HG02981 (cell line): Measurements from ENCODE around the gene MAP3K12.
"Not testable (repeated sequence)": the region's sequence is repeated elsewhere in the genome, so short reads cannot be mapped to it uniquely, and the experiment has no call there.

Source experiments
- ATAC-seq: cut with Tn5 transposase; IDR thresholded peaks from one replicate; pipeline ENCODE4 v1.9.1; 2021; ENCODE audit warnings: mild to moderate bottlenecking, moderate library complexity; ENCODE audit not compliant: unreplicated experiment

The MAP3K12 gene, protein sequence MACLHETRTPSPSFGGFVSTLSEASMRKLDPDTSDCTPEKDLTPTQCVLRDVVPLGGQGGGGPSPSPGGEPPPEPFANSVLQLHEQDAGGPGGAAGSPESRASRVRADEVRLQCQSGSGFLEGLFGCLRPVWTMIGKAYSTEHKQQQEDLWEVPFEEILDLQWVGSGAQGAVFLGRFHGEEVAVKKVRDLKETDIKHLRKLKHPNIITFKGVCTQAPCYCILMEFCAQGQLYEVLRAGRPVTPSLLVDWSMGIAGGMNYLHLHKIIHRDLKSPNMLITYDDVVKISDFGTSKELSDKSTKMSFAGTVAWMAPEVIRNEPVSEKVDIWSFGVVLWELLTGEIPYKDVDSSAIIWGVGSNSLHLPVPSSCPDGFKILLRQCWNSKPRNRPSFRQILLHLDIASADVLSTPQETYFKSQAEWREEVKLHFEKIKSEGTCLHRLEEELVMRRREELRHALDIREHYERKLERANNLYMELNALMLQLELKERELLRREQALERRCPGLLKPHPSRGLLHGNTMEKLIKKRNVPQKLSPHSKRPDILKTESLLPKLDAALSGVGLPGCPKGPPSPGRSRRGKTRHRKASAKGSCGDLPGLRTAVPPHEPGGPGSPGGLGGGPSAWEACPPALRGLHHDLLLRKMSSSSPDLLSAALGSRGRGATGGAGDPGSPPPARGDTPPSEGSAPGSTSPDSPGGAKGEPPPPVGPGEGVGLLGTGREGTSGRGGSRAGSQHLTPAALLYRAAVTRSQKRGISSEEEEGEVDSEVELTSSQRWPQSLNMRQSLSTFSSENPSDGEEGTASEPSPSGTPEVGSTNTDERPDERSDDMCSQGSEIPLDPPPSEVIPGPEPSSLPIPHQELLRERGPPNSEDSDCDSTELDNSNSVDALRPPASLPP

DNA sequence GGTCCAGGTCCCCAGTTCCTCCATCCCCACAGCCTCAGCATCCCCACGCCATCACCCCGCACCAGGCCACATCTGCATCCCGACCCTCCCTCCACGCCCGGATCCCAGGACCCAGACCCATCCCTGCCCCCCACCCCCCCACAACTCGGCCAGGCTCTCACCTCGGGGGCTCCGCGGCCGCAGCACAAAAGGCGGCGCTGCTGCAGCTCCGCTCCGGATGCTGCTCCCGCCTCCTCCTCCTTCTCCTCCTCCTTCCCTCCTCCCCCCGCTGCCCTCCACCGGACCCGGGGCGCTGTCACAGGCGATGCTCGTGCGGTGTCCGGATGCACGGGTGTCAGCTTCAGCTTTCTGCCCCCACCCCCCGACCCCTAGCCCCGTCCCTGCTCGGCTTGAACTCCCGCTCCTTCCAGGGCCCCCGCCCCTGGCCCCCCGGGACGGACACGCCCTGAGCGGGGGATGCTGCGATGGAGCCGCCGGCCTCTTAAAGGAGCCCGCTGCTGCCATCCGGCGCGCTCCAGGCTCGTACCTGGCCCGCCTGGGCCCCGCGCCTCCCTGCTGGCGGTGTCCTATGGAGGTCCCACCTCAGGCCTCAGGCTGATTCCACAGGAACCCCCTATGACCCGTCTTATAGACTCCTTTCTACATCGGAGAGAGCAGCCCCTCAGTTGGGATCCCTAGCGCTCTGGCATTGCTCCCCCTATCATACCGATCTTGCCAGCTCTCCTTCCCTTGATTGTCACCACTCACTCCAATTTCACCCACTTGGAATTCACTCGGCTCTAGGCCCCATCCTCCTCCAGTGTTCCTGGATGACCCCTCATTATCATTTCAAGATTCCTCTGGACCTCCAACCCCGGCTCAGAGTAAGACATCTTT lies at the start of gene MAP3K12:
TSS of gene MAP3K12 (minus strand) at position 193 of the 876 bp plus-strand sequence. CDS start 12,067 bp downstream, outside the sequence.
- no peak for ATAC-seq

DNA sequence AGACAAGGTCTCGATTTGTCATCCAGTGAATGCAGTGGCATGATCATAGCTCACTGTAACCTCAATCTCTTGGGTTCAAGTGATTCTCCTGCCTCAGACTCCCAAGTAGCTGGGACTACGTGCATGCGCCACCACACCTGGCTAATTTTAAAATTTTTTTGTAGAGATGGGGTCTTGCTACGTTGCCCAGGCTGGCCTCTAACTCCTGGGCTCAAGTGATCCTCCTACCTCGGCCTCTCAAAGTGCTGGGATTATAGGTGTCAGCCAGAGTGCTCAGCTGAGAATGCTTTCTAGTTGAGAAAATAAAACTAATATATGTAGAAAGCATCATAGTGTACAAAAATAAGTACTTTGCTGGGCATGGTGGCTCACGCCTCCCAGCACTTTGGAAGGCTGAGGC lies 49.1 kb upstream of the MAP3K12 start:
- not testable (repeated sequence) for ATAC-seq

DNA sequence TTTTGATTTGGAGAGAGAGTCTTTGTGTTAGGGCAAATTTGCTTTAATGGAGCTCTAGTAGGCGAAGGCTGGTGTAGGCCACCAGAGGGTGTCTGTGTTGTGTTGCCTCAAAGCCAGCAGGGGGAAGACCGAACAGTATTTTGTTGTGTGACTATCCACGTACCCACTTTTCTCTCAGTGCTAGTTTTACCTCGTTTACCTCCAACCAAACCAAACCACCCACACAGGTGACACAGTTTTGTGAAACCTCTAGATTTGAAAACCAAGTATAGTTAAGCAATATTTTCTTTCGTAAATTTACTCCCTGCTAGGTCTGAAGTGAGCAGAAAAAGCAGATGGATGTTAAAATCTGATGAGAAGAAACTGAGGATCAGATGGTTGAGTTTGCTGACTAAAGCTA lies 44.3 kb upstream of the MAP3K12 start:
- peak; percentile 71 for ATAC-seq

DNA sequence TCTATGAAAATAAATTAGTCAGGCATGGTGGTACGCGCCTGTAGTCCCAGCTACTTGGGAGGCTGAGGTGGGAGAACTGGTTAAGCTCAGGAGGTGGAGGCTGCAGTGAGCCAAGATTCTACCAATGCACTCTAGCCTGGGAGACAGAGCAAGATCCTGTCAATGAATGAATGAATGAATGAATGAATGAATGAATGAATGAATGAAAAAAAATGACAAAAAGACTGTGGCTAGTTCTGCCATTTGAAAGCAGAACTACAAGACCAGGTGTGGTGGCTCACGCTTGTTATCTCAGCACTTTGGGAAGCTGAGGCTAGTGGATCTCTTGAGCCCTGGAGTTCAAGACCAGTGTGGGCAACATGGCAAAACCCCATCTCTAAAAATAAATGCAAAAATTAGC lies 40.3 kb upstream of the MAP3K12 start:
- no peak for ATAC-seq

DNA sequence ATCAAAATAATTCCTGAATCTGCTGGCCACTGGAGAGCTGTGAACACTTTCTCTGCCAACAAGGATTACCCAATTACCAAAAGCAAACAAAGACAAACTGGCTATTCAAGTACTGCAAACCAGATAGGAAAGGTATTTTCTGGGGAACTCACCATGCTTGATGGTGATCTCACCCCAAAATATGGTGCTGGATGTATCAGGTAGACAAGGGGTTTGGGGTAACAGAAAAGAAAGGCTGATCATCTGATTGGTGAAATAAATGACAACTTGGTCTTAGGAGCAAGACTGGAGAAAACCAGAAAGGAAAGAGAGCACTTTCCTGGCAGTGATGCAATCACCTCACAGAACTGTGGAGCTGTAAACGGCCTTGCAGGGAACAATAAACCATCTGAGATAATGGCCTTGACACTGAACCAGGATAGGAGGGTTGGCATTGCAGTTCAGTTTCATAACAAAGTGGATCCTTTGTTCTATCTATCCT lies 39.0 kb upstream of the MAP3K12 start:
- ATAC-seq: no peak

DNA sequence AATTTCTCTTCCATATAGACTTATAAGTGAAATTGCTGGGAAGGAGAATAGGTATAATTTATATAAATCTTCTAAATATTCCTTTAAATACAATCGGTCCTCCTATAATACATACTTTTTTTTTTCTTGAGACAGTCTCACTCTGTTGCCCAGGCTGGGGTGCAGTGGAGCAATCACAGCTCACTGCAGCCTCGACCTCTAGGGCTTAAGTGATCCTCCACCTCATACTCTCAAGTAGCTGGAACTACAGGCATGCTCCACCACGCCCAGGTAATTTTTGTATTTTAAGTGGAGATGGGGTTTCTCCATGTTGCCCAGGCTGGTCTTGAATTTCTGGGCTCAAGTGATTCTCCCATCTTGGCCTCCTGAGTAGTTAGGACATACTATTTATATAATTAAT lies 37.7 kb upstream of the MAP3K12 start:
- no peak for ATAC-seq

DNA sequence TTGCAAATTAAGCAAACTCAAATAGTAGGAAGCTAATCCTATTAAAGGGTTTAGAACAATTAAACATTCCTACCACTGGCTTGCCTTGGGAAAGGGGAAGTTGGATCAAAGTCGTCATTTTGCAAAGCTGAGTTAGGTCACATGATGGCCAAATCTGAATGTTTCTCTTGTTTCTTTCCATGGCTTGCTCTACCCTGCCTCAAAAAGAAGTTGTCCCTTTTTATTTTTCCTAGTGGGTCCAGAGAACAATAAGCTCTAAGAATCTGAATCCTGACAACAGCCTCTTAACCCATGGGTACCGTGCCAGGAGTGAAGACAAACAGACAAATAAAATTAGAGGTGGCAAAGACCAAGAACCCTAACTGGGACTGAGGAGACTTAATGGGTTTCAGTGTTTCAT lies 34.2 kb upstream of the MAP3K12 start:
- ATAC-seq: no peak

DNA sequence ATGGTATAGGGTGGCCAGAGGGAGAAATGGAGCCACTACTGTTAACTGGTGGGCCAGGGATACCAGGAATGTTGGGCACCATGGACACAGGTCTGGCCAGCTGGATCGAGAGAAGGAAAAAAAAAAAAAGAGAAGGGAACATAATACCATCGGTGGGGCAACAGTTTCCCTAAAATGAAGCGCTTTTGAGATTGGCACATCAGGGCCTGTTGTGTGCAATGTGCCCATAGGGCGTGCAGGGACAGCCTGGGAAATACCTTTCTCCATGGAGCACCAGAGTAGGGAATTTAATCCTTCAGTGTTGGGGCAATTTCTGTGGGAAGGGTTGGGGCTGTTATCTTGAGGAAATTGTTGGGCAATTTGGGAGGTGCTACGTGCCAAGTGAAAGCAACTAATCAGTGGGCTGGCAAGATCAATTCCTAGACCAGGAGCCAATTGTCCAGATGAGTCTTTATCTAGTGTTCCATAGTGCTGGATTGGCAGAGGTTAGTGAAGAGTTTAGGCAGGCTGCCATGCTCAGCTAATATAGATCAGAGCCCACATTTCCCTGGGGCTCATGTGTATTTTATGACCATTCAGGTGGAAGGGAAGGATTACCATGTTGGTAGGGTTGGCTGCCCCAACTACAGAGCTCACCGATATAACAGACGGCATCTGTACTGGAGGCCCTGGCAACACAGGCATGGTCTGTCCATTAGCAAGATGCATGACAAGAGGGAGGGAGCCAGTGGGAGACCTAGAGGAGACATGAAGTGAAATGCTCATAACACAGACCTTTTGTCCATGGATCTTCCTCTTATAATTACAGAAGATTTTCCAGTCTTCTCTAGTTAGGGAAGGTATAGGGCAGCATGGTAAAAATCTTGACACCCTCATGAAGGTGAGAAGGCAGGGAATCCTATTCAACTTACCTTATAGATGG lies 33.5 kb upstream of the MAP3K12 start:
- no peak for ATAC-seq

DNA sequence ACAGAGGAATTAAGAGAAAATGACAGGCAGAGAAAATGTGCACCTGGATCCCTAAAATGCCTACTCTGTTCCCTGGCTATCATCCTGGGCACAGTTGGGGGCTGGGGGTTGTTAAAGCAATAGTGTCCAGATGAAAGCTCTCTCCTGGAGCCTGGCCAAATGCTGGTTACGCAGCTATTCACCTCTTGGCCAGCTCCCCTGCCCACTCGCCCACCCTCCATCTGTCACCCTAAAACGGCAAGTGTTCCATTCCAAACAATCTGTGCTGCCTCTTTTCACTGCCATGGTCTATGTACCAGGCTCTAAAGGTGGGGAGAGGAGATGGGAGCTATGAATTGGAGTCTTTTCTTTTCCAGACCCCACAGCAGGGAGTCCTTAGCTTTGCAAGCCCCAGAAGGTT lies 32.8 kb upstream of the MAP3K12 start:
- no peak for ATAC-seq

DNA sequence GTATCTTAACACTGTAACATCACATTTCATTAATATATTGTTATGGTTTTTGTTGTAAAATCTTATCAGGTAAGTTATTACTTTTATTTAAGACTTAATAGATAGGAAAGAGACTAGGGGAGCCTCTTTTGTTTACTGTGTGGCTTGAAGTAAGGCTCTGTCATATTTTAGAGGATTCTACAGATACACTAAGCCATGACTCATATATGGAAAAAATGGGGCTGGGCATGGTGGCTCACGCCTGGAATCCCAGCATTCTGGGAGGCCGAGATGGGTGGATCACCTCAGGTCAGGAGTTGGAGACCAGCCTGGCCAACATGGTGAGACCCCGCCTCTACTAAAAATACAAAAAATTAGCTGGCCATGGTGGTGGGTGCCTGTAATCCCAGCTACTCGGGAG lies 31.7 kb upstream of the MAP3K12 start:
- ATAC-seq: no peak

DNA sequence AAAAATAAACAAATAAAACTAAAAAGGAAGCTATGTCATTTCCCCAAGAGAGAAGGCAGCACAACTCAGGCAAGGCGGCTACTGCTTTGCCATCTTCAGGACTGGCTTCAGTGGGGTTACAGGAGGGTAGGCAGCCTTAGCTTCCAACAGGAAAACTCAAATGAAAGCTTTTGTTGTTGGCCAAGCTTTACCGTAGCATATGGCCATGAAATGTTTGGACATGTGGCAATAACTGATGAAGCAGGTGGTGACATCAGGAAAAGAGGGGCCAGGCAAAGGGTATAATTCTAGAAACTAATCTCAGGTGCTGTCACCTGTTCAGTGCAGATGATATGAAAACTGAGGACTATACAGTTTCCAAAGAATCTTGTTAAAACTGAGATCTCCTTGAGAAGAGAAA lies 30.8 kb upstream of the MAP3K12 start:
- no peak for ATAC-seq

DNA sequence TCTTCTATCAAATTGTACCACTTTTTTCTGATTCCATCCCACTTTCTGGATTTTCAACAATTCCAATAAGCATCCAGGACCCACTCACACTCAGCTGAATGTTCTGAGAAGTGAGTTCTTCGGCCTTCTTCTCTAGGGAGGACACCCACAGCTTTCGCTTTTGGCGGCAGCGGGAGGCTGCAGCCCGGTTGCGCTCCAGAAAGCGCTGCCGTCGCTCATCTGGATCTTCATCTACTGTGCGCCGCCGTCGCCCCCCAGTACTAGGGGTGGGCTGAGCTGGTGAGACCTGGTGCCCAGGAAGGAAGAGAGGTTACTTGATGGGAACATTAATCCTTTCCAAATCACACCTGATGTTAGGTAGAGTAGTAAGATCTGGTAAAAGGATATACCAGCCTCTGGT lies 25.2 kb upstream of the MAP3K12 start:
- no peak for ATAC-seq

DNA sequence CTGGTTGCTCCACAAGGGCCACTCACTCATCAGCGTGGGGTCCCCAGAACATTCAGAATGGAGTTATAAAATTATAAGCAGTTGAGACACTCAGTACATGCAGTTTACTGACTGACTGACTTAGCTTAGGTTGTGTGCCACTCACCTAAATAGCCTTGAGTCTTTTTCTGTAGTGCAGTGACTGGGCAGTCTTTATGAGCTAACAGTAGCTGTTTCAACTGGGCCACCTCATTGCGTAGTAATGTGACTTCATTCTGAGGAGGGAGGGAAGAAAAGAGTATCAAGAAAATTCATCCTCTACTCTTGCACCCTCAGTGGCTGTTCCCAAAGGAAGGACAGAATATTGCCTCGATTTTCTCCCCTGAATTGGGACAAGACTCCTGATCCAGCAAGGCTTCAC lies 23.9 kb upstream of the MAP3K12 start:
- no peak for ATAC-seq

DNA sequence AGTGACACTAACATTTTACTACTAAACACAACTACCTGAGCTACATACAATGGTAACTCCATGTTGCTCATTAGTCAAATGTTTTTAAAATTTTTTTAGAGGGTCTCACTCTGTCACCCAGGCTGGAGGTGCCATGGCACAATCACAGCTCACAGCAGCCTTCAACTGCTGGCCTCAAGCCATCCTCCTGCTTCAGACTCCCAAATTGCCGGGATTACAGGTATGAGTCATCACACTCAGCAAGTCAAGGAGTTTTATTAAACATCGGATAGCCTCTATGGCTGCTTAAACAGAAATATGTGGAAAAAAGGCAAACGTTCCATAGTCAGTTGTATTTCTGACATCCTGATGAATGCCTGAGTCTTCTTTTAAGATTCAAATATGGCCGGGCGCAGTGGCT lies 19.1 kb upstream of the MAP3K12 start:
- ATAC-seq: no peak

DNA sequence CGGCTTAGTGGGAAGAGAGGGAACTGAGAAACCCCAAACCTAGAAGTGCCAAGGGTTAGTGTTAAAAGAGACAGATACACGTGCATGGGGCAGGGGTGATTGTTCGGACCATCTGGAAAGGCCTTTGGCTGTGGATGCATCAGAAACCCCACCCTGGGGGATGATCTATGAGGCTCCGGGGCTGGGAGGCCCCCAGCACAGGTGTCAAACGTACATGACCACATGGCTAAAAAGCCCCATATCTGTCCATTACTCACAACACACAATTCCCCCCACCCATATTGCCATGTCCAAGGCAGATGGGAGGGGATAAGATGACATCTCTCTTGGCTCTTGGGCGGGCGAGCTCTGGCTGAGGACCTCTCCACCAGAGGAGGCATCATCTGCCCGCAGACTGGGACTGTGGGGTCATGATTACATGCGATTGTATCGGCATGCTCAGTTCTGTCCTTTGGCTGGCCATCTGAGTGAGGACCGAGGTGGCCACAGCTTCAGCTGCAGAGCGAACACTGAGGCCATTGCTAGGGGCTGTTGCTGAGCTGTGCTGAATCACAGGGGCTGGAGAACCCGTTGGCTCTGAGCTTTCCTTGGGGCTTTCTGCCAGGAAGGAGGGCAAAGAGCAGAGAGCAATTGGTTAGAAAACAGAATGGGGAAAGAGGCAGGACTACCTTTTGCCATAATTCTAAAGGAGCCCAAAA lies 17.6 kb upstream of the MAP3K12 start:
- no peak for ATAC-seq

DNA sequence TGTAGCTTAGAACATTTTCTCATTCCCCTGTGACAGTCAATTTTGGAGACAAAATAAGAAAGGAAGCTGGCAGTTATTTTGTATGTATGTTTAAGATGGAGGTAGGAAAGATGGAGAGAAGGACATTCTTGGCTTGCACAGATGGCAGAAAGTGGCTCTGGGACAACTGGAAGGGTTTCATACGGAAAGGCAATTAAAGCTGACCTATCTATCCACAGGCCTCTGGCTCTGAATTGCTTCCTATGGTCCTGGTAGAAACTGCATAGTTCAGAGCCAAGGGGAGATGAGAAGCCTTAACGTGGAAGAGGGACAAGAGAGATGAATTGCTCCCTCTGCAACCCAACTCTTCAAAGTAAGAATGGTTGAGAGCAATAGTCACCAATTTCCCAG lies 16.0 kb upstream of the MAP3K12 start:
- no peak for ATAC-seq

DNA sequence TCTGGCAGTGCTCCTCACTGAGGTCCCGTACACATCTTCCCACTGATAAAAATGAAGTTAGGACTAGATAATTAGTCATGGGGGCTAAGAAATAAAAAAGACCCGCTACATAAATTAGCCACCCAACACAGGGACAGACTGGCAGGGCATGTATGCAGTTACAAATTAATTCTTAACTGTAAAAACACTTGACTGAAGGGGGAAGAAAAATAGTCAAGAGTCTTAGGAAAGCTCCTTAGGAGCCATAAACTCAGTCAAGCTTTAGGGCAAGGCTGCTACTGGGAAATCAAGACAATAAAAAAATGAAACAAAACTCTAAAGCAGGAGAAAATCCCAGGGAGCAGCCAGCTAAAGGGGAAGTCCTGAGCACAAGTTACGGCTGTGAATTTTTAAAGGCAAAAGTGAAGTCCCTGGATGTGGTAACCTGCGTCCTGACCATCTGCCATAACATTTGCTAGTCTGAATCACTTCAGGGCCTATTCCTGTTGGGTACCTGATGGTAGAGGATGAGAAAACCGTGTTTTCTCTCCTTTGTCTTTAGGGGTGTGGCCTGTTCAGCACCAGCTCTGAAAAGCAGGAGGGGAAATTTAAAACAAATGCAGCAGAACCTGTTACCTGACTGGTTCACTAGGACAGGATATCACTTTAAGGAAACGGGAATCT lies 15.5 kb upstream of the MAP3K12 start:
- no peak for ATAC-seq

DNA sequence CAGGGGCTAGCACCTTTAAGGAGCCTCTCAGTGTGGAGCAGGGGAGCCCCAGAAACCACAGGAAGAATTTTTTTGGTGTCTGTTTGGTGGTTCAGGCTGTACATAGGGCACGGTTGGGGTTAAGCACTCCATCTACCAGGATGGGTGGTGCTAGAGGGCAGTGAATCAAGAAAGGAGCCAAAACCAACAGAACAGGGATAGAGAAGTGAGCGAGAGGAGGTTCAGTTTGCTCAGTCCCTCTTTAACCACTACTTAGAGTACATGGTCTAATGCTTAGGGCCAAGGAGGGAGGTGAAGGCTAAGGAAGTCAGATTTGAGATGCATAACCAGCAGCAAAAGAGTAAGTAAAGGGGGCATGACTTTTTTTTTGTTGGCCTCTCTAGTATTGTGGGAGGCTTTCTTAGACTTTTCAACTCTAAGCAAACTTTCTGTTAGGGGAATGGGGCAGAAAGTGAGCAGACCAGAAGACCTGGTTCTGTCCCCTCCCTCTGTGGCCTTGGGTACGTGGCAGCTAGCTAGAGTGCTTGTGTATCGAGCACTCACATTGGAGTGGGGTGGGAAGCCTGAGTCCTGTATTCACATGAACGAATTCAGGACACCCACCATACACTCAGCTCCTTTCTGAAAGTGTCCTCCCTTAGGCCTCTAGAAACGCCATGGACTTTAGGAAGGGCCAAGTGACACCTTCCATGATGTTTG lies 14.6 kb upstream of the MAP3K12 start:
- ATAC-seq: no peak
